GM19240 (cell line): ENCODE data around the gene TPI1.

Experiments used
- DNase-seq: peaks from one replicate; pipeline ENCODE4 v3.0.0; 2011; ENCODE audit warnings: low spot score; ENCODE audit not compliant: insufficient read length

Gene TPI1

DNA sequence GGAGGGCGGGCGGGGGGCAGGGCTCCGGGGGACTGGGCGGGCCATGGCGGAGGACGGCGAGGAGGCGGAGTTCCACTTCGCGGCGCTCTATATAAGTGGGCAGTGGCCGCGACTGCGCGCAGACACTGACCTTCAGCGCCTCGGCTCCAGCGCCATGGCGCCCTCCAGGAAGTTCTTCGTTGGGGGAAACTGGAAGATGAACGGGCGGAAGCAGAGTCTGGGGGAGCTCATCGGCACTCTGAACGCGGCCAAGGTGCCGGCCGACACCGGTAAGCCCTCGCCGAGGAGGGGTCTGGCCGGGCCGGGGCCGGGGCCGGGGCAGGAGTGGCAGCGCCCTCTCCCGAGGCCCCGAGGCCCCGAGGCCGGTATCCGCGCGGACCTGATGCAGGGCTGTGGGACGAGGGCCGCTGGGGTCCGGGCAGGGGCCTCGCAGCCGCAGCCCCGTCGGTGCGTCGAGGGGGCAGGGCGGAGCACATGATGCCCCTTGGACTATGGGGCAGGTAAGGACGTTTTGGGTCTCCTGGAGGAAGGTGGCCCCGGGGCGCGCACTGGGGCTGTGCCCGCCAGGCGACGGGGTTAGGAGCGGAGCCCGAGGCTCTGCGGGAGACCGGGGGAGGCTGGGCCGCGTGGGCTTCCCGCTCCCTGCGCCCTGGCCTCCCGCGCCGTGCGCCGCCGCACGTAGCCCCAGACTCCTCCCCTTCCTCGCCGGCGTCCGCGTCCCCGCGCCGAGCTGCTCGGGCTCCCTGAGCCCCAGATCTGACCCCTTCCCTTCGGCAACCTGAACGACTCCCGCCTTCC is at the start of gene TPI1:
TSS of gene TPI1 (plus strand) at position 119 of the 798 bp plus-strand sequence. CDS start at position 155, 36 bp downstream.
- peak; percentile 76 for DNase-seq

DNA sequence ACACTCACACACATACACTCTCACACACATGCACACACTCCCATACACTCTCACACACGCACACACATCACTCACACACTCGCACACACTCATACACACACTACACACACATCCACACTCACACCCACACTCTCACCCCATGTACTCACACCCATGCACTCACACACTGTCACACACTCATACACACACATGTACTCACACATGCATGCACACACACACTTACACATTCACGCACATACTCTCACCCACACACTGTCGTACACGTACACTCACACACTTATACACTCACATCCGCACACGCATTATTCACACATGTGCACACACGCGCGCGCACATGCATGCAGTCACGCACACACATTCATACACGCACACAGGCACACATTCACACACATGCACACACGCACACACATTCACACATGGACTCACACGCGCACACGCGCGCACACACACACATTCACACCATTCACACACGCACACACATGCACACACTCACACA is 49.6 kb upstream of the TPI1 start:
- no peak for DNase-seq

- no peak for DNase-seq
Measured at GRCh38 chr12:6818222-6818621, 49.1 kb upstream of the TPI1 start.

GRCh38 chr12:6818645-6819044 is 48.7 kb upstream of the TPI1 start:
- no peak for DNase-seq

GRCh38 chr12:6819106-6820030 is 48.0 kb upstream of the TPI1 start:
- no peak for DNase-seq

DNA sequence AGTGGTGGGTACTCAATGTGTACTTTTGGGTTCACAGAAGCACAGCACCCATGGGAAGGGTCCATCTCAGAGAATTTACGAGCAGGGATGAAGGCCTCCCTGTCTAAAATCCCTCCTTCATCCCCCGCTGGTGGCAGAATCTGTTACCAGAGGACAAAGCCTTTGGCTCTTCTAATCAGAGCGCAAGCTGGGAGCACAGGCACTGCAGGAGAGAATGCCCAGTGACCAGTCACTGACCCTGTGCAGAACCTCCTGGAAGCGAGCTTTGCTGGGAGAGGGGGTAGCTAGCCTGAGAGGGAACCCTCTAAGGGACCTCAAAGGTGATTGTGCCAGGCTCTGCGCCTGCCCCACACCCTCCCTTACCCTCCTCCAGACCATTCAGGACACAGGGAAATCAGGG is 47.2 kb upstream of the TPI1 start:
- no peak for DNase-seq

- DNase-seq, result no peak
Measured at GRCh38 chr12:6821591-6822425, 45.5 kb upstream of the TPI1 start, which contains the start of gene GPR162. GPR162 (plus strand) TSS chr12:6821821; CDS start chr12:6823899, 2,078 bp downstream.

DNA sequence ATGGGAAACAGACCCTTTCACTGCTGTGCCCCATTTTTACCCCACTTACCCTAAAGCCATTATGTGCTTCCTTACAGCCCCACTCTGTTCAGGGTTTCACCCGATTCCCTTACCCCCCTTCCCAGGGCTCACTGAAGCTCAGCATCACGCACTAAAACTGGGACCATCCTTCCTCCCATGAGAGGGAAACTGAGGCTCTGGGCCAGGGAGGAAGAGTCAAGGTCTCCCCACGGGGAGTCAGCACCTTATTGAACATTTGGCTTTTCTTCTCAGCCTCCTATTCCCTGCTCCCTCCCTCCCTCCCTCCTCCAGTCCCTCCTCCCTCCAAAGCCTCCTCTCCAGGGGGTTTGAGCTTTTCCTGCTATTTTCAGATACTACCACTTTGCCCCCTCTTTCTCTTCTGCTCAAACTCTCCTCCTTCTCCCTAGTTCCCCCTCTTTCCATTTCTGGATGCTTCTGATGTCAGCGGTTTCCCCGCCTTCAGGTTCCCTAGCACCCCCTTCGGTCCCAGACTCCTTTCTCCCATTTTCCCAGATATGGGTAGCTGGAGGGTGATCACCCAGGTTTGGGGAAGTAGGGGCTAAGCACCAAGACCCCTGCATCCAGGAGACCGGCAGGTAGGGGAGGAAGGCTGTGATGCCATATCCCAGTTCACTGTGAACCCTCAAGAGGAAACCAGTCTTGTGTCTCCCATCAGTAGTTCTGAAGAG is 44.8 kb upstream of the TPI1 start:
- DNase-seq, result no peak

GRCh38 chr12:6823182-6824084 is 43.9 kb upstream of the TPI1 start:
- no peak for DNase-seq

DNA sequence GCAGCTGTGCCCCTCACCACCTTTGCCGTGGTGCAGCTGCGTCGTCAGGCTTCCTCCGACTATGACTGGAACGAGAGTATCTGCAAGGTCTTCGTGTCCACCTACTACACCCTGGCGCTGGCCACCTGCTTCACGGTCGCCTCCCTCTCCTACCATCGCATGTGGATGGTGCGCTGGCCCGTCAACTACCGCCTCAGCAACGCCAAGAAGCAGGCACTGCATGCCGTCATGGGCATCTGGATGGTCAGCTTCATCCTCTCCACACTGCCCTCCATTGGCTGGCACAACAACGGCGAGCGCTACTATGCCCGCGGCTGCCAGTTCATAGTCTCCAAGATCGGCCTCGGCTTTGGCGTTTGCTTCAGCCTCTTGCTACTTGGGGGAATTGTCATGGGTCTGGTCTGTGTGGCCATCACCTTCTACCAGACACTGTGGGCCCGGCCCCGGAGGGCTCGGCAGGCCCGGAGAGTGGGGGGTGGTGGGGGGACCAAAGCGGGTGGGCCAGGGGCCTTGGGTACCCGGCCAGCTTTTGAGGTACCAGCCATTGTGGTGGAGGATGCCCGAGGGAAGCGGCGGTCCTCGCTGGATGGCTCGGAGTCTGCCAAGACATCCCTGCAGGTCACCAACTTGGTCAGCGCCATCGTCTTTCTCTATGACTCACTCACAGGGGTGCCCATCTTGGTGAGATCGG is 43.1 kb upstream of the TPI1 start:
- DNase-seq, result no peak

DNA sequence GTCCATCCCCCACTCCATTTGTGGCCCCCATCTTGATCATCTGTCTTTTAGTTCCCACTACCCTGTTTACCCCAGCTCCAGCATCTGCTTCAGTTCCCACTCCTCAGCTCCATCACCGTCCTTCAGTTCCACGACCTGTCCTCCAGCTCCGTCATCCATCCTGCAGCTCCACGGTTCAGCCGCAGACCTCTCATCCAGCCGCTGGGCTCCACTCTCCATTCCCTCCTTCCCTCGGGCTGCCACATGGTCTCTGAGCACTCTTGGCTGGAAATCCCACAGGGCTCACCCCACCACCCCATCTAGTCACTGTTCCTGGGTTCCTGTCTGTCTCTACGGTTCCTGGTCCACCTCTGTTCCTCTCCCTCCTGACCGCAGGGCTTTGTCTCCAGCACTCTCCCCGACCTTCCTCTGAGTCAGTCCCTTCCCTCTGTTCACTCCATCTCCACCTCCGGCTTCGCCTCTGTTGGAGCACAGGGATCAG is 42.4 kb upstream of the TPI1 start:
- no peak for DNase-seq

DNA sequence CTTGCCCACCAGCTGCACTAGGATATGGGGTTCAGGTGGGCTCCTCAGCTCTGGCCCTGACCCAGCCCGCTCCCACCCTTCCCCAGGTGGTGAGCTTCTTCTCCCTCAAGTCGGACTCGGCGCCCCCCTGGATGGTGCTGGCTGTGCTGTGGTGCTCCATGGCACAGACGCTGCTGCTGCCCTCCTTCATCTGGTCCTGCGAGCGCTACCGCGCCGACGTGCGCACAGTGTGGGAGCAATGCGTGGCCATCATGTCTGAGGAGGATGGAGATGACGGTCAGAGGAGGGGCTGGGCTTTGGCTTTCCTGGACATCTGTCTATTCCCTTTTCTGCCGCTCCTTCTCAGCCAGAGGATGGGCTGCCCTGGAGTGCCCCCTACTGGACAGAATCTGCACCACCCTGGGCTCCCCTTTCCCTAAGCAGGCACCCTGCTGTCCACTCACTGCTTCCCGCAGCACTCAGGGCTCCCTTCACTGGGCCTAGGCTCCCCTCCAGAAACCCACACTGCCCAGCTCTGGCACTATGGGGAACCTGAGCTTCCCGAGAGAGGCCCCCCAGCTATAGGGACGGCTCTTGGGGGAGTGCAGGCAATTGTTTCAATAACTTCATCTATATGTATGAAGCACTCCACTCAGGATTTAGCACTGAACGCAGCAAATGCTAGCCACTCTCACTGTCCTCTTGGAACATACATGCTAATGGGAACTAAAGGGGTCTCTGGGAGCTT is 41.8 kb upstream of the TPI1 start:
- DNase-seq, result peak; percentile 94

- no peak for DNase-seq
Measured at GRCh38 chr12:6826125-6826733, 41.1 kb upstream of the TPI1 start.

DNA sequence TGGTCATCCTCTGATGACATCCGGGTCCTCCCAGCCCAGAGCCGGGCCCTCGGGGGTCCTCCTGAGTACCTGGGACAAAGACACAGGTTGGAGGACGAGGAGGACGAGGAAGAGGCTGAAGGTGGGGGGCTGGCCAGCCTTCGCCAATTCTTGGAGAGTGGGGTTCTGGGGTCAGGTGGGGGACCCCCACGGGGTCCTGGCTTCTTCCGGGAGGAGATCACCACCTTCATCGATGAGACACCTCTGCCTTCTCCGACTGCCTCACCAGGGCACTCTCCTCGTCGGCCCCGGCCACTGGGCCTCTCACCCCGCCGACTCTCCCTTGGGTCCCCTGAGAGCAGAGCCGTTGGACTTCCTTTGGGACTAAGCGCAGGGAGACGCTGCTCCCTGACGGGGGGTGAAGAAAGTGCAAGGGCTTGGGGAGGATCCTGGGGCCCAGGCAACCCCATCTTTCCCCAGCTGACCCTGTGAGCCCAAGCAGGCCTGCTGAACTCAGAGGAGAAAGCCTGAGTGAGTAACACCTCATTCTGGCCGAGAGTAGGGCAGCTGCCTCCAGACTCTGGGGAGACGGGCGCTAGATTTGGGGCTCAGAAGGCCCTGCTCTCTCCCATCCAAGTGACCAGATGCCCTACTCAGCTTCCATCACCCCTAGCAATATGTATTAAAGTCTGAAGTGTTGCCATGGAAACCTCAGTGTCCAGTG is 40.4 kb upstream of the TPI1 start:
- DNase-seq, result no peak

- no peak for DNase-seq
Measured at GRCh38 chr12:6827437-6827911, 39.9 kb upstream of the TPI1 start.

GRCh38 chr12:6827982-6828780 is 39.1 kb upstream of the TPI1 start, which contains the start of gene P3H3:
P3H3 (plus strand) TSS chr12:6828407; CDS start chr12:6828441, 34 bp downstream.
- no peak for DNase-seq
